HG03103 (cell line): Measurements from ENCODE around the gene KIAA1217.

Source experiments
- ATAC-seq: cut with Tn5 transposase; IDR thresholded peaks from one replicate; pipeline ENCODE4 v1.9.1; 2021; ENCODE audit warnings: low read depth; ENCODE audit not compliant: unreplicated experiment

The KIAA1217 gene

DNA sequence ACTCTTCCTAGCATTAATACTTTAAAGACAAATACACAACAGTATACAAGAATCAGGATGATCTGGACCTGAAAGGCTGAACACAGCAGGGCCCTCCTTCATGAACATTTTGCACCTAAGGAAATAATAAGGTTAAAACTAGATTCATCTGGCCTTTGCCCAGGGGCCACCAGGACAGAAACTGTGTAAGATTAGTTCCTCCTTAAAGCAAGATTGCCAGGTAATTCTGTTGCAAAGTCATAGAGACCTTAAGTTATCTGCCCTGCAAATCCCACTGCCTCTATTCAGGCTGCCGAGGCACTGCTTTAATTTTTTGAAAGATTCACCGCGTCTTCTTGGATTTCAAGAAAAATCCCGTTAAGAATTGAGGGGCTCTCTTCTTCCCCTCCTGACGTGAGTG, 1.6 kb upstream of the KIAA1217 start:
- ATAC-seq, result no peak

GRCh38 chr10:24207781-24208611, 942 bp upstream of the KIAA1217 start:
- no peak for ATAC-seq

GRCh38 chr10:24209432-24209771, 464 bp downstream of the KIAA1217 start:
- ATAC-seq, result peak; percentile 33

DNA sequence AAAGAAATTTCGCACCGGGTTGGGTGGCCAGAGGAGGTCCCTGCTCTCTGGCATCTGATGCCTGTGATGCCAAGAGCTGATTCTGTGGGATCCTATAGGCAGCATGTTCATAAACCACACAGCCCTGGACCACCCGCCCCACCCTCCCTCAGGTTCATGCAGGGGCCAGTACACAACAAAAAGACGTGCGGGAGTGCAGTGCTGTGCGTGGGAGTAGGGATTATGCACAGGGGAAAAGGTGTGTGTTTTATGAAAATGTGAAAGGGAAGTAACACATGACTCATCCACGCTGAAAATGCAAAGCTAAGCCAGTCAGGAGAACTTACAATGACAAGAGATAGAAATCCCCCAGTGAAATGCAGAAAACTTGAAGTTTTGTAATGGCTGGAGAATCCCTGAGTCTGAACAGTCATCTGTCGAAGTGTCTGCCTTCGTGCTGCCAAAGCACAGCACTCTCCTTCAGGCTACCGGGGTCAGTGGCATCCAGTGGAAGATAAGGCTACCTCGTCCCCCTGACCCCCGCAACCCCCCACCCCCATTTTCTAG, 1.1 kb downstream of the KIAA1217 start:
- ATAC-seq, result peak; percentile 64

DNA sequence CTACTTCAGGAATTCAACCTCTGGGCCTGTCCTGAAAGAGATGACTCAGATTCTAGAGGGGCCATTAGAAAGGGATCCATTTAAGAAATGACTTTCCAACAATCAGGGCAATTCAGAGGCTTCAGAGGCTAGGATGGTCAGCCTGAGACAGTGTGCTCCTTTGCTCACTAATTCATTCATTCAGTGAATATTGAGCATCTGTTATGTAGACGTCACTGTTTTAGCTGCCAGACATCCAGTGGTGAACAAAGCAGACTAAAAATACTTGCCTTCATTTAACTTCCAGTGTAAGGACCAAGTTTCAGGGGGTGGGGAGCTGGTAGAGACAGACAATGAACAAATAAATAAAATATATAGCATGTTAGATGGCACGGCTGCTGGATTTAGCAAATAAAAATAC, 1.6 kb downstream of the KIAA1217 start:
- ATAC-seq, result peak; percentile 4

GRCh38 chr10:24213266-24213665, 4.3 kb downstream of the KIAA1217 start:
- ATAC-seq, result no peak

DNA sequence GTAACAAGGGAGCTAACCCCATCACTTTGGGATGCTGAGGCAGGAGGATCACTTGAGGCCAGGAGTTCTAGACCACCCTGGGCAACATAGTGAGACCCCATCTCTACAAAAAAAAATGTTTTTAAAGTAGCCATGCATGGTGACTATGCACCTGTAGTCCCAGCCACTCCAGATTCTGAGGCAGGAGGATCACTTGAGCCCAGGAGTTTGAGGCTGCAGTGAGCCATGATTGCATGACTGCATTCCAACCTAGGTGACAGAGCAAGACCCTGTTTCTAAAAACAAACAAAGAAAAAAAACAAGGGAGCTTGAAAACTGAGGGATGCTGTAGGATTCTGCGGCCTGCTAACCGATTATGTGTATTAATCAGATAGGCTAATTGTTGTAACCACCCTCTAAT, 4.9 kb downstream of the KIAA1217 start:
- ATAC-seq, result no peak

DNA sequence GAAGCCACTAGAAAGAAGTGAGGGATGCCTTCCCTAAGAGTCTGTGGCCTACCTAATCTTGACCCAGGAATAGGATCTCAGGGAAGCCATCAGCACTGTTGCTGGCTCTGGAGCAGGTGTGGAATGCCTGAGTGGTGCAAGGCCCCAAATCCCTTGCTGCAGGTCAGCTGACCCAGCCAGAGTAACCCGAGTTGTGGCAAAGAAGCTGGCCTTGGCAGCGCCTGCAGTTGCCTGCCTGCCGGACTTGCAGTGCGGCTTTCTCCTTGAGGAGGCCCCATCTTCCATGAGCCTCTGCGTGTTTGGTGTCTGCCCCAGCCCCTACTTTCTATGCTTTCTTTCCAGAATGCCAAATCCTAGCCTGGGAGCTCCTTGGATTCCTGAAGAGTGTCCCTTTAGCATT, 5.8 kb downstream of the KIAA1217 start:
- no peak for ATAC-seq

DNA sequence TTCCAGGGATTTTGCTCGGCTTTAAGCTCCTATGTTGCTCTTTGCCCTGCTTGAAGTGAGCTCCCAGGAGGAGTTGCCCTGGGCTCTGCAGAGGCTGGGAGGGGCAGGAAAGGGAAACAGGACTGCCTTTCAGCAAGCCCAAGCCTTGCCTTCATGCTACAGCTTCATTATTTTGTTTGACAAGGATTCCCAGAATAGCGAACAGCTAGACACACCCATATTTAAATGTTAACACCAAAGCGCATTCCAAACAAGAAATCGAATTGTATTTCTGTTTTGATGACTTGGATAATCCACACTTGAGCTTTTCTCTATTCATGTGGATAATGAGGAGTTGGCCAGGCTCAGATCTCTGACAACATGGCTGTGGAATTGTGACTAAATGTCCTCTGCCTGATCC, 6.3 kb downstream of the KIAA1217 start:
- ATAC-seq, result no peak

- ATAC-seq, result no peak
Measured at GRCh38 chr10:24215603-24216002, 6.7 kb downstream of the KIAA1217 start.

DNA sequence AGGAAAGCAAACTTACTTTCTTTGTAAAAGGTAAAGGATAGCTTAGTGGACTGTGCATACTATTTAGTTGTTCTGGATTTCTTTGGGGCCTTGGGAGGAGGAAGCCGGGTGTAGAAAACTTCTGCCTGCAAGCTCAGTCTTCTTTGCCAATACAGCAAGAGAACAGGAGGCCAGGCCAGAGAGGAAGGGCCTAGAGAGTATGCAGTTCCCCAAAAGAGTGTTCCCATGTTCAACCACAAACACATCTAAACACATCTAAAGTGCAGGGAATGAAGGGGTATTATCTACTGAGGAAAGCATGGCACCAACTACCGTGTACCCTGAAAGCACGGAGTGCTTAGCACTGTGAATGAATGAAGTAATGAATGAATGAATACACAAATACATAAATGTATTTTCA, 11.0 kb downstream of the KIAA1217 start:
- no peak for ATAC-seq

DNA sequence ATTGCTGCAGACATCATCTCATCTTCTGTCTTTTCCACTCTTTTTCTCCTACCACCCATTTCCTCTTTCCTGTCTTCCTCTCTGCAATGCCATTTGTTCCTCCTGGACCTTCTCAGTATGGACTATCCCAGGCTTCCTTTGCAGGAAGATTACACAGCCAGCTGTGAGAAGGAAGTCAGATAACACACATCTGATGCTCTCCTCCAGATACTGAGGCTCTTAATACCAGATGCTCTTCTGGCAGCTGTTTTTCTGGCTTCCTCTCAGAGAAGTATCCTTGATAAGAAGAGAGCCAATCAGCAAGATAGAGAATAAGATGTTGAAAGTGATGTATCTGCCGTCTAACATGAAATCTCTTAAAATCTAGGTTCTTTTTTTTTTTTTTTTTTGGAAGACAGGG, 14.4 kb downstream of the KIAA1217 start:
- ATAC-seq, result no peak

- ATAC-seq, result no peak
Measured at GRCh38 chr10:24223953-24224352, 15.0 kb downstream of the KIAA1217 start.

DNA sequence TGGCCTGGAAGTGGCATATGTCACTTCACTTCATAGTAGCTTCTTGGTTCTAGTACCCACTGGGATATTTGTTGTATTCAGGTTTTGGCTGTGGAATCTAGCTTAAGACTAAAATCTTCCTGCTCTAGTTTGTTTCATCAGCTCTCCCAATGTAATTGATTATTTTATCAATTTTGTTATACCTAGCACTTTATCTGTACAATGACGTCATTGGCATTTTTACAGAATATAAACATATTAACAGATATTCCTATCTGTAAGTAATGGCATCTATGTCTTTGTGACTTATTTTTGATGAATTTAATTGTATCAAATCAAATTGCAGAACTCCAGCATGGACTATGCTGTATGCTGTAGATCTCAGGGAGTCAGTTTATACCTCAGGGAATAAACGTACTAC, 19.7 kb downstream of the KIAA1217 start:
- ATAC-seq, result no peak

DNA sequence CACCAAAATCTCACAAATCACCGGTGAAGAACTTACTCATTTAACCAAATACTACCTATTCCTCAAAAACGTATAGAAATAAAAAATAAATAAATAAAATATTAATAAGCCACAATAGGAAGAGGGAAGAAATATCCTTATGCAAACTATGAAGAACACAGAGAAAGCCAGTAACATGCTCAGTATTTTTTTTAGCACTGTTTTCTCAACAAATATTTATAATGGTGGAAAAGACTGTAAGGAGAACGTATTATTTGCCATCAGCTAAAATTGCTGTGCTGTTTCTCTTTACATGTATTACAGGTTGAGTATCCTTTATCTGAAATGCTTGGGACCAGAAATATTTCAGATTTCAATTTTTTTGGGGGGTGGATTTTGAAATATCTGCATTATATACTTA, 21.0 kb downstream of the KIAA1217 start:
- ATAC-seq, result no peak

- ATAC-seq, result no peak
Measured at GRCh38 chr10:24231200-24231599, 22.3 kb downstream of the KIAA1217 start.

DNA sequence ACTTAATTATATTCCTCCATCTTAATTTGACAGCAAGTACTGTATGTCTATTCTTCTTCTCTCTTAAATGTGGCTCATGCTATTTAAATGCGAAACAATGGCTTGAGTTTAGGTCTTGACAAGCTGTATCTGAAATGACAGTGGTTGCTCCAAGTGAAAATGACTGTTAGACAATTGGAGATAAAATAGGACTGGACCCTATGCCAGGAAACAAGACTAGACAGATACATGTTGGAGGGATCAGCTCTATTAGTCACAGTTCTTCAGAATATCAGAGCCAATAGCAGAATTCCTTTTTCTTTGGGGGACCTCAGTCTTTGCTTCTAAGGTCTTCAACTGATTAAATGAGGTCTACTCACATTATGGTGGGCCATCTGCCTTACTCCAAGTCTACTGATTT, 25.8 kb downstream of the KIAA1217 start:
- ATAC-seq, result no peak

DNA sequence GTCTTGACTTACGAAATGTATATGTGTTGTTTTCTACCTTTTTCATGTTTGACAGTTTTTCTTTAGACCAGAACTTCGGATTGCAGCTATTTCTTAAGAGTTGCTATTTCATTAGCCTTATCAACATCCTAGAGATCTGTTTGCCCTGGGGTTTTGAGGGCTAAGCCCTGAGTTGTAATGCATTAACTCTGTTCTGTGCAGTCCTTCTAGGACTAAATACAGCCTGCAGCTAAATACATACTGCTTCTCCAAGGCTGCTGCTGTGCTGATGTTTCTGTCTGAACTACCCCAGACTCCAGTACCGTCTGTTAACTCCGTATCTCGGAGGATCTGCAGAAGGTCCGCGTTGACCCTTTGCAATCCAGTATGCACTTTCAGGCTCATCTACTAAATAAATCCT, 26.5 kb downstream of the KIAA1217 start:
- ATAC-seq, result no peak

- no peak for ATAC-seq
Measured at GRCh38 chr10:24237801-24238395, 29.0 kb downstream of the KIAA1217 start.

- no peak for ATAC-seq
Measured at GRCh38 chr10:24238519-24239247, 29.7 kb downstream of the KIAA1217 start.

DNA sequence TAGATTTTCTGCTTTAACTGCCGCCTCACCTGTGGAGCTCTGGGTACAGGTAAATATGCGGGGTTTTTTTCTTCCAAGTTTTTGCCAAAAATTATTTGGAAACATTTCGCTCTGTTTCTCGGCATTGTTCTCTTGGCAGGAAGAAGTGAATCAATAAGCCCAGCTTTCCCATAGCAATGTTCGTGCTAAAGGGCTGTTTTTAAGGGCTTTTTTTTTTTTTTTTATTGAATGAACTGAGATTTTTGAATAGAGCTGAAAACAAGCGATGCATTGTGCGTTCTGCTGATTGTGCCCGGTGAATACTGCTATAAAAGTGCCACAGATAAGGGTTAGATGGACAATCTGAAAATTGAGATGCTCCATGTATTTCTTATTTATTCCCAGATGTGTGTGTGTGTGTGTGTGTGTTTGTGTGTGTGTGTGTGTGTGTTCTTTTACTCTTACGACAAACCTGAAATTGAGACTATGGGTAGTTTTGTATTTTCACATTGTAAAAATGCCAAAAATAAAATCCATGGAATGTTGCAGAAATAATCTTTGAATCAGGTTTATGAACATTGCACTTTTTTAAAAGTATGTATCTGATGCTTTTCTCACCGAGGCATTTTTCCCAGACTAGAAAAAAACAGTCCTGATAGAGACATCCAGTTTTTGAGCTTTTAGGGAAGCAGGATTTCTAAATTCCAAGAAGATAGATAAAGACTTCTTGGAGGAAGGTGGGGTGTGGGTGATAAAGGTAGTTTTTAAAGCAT, 30.5 kb downstream of the KIAA1217 start:
- ATAC-seq, result no peak
